ENCODE data around the gene ANKIB1.

Gene ANKIB1

DNA sequence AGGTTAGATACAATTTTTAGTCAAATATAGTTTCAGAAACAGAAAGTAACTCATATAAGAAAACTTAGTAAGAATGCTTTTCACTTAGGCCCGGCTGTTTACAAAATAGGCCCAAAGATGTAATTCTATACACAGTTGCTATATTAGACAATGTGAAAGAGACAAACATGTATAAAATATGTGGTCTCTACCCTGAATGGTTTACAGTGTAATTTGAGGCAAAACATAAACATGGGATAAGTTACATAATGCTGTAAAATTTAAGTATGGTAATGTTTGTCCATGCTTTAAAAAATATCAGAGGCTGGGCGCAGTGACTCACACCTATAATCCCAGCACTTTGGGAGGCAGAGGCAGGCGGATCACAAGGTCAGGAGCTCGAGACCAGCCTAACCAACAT lies 18.8 kb upstream of the ANKIB1 start:
- no peaks in the 10 kb centered on the region for H3F3A ChIP-seq (ENCODE audit: low read depth)
- no peaks in the 10 kb centered on the region for H4K20me1 ChIP-seq (ENCODE audit: insufficient read depth, low read length, poor library complexity, severe bottlenecking)
- no peaks in the 10 kb centered on the region for H3K4me1 ChIP-seq (ENCODE audit: insufficient read depth, low read length, poor library complexity, severe bottlenecking)
- H3K9me3 ChIP-seq (ENCODE audit: insufficient read depth, low read depth, low read length), result no peaks in the 10 kb centered on the region
- H3K79me2 ChIP-seq (ENCODE audit: insufficient read depth, low read length), result no peaks in the 10 kb centered on the region
- H3K4me3 ChIP-seq (ENCODE audit: low read length, poor library complexity, severe bottlenecking), result no peak overlapping the region
- no peak overlapping the region for H3K4me2 ChIP-seq (ENCODE audit: low read depth, low read length, poor library complexity, severe bottlenecking)
- H3K9me2 ChIP-seq (replicated peaks; ENCODE audit: low read depth, low read length), result no peaks in the 10 kb centered on the region
- H3K36me3 ChIP-seq (ENCODE audit: insufficient read depth, low read length), result peaks cover 20% of the 10 kb centered on the region
- H3K27me3 ChIP-seq (ENCODE audit: insufficient read depth, low read length, poor library complexity, severe bottlenecking), result no peaks in the 10 kb centered on the region
- no peak overlapping the region for H2AFZ ChIP-seq (ENCODE audit: low read length)
- no peak overlapping the region for H3K9ac ChIP-seq (ENCODE audit: low read depth, low read length, poor library complexity, severe bottlenecking)
- TF ChIP-seq, protein P1, sequence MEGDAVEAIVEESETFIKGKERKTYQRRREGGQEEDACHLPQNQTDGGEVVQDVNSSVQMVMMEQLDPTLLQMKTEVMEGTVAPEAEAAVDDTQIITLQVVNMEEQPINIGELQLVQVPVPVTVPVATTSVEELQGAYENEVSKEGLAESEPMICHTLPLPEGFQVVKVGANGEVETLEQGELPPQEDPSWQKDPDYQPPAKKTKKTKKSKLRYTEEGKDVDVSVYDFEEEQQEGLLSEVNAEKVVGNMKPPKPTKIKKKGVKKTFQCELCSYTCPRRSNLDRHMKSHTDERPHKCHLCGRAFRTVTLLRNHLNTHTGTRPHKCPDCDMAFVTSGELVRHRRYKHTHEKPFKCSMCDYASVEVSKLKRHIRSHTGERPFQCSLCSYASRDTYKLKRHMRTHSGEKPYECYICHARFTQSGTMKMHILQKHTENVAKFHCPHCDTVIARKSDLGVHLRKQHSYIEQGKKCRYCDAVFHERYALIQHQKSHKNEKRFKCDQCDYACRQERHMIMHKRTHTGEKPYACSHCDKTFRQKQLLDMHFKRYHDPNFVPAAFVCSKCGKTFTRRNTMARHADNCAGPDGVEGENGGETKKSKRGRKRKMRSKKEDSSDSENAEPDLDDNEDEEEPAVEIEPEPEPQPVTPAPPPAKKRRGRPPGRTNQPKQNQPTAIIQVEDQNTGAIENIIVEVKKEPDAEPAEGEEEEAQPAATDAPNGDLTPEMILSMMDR (conservative IDR thresholded peaks at IDR 0.05; ENCODE audit: low read length), result no peak
- TF ChIP-seq EZH2phosphoT487 (IDR thresholded peaks at IDR 0.05; ENCODE audit: borderline replicate concordance), result no peak

DNA sequence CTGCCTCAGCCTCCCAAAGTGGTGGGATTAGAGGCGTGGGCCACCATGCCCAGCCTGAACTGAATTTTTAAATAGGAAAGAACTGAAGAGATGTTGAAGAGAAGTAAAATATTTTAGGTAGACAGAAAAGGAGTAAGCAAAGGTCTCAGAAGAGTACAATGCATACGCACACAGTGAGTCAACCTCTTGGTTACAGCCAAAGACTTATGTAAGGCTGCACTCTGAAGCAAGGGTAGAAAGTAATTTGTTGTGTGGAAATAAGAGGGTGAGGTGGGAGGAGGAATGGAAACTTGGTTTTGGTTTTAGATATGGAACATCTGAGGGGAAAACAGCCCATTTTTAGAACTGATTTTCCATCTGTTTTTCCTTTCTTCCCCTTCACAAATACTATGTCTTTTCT lies 17.7 kb upstream of the ANKIB1 start:
- H3K27me3 ChIP-seq (ENCODE audit: insufficient read depth, low read length, poor library complexity, severe bottlenecking), result no peaks in the 10 kb centered on the region
- no peaks in the 10 kb centered on the region for H3K9me2 ChIP-seq (replicated peaks; ENCODE audit: low read depth, low read length)
- no peaks in the 10 kb centered on the region for H4K20me1 ChIP-seq (ENCODE audit: insufficient read depth, low read length, poor library complexity, severe bottlenecking)
- H3K9me3 ChIP-seq (ENCODE audit: insufficient read depth, low read depth, low read length), result no peaks in the 10 kb centered on the region
- no peak for TF ChIP-seq EZH2phosphoT487 (IDR thresholded peaks at IDR 0.05; ENCODE audit: borderline replicate concordance)
- TF ChIP-seq, protein P1 (conservative IDR thresholded peaks at IDR 0.05; ENCODE audit: low read length), result no peak
- no peak overlapping the region for H3K9ac ChIP-seq (ENCODE audit: low read depth, low read length, poor library complexity, severe bottlenecking)
- no peak overlapping the region for H3K4me3 ChIP-seq (ENCODE audit: low read length, poor library complexity, severe bottlenecking)
- no peak overlapping the region for H2AFZ ChIP-seq (ENCODE audit: low read length)
- peaks cover 27% of the 10 kb centered on the region for H3K36me3 ChIP-seq (ENCODE audit: insufficient read depth, low read length)
- no peaks in the 10 kb centered on the region for H3F3A ChIP-seq (ENCODE audit: low read depth)
- H3K79me2 ChIP-seq (ENCODE audit: insufficient read depth, low read length), result no peaks in the 10 kb centered on the region
- H3K4me1 ChIP-seq (ENCODE audit: insufficient read depth, low read length, poor library complexity, severe bottlenecking), result no peaks in the 10 kb centered on the region
- no peak overlapping the region for H3K4me2 ChIP-seq (ENCODE audit: low read depth, low read length, poor library complexity, severe bottlenecking)

DNA sequence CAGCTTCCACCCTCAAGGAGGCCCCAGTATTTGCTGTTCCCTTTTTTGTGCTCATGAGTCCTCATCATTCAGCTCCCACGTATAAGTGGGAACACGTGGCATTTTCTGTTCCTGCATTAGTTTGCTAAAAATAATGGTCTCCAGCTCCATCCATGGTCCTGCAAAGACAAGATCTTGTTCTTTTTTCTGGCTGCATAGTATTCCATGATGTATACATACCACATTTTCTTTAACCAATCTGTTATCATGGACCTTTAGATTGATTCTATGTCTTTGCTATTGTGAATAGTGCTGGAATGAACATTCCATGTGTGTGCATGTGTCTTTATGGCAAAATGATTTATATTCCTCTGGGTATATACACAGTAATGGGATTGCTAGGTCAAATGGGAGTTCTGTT lies 17.0 kb upstream of the ANKIB1 start:
- H3K4me1 ChIP-seq (ENCODE audit: insufficient read depth, low read length, poor library complexity, severe bottlenecking), result no peaks in the 10 kb centered on the region
- no peaks in the 10 kb centered on the region for H3F3A ChIP-seq (ENCODE audit: low read depth)
- H3K36me3 ChIP-seq (ENCODE audit: insufficient read depth, low read length), result peaks cover 29% of the 10 kb centered on the region
- no peaks in the 10 kb centered on the region for H3K27me3 ChIP-seq (ENCODE audit: insufficient read depth, low read length, poor library complexity, severe bottlenecking)
- no peaks in the 10 kb centered on the region for H3K79me2 ChIP-seq (ENCODE audit: insufficient read depth, low read length)
- H3K9me2 ChIP-seq (replicated peaks; ENCODE audit: low read depth, low read length), result no peaks in the 10 kb centered on the region
- no peaks in the 10 kb centered on the region for H4K20me1 ChIP-seq (ENCODE audit: insufficient read depth, low read length, poor library complexity, severe bottlenecking)
- no peaks in the 10 kb centered on the region for H3K9me3 ChIP-seq (ENCODE audit: insufficient read depth, low read depth, low read length)
- H3K4me2 ChIP-seq (ENCODE audit: low read depth, low read length, poor library complexity, severe bottlenecking), result no peak overlapping the region
- H2AFZ ChIP-seq (ENCODE audit: low read length), result no peak overlapping the region
- no peak overlapping the region for H3K9ac ChIP-seq (ENCODE audit: low read depth, low read length, poor library complexity, severe bottlenecking)
- no peak overlapping the region for H3K4me3 ChIP-seq (ENCODE audit: low read length, poor library complexity, severe bottlenecking)
- TF ChIP-seq, protein P1 (conservative IDR thresholded peaks at IDR 0.05; ENCODE audit: low read length), result no peak
- TF ChIP-seq EZH2phosphoT487 (IDR thresholded peaks at IDR 0.05; ENCODE audit: borderline replicate concordance), result no peak

Measured in Loucy (cell line).